Measurements from ENCODE around the gene ALOXE3.
"Not testable (repeated sequence)": the region's sequence is repeated elsewhere in the genome, so short reads cannot be mapped to it uniquely, and the experiment has no call there.

ALOXE3 gene

DNA sequence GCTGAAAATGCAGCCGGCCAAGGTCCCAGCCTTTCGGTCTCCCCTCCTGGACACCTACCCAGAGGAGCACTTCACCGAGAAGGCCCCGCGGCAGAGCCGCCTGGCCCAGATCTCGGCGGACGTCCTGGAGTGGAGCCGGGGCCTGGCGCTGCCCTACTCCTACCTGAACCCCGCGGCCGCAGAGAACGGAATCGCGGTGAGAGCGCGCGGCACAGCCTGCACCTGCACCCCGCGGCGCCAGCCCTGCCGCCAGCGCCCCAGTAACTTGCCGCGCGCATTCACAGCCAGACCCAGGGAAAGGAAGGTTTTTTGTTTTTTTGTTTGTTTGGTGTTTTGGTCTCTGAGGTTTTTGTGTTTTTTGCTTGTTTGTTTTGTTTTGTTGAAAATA lies 46.0 kb downstream of the ALOXE3 start:
- DNase-seq (ENCODE audit: low read depth in 2 of 2): no peak

DNA sequence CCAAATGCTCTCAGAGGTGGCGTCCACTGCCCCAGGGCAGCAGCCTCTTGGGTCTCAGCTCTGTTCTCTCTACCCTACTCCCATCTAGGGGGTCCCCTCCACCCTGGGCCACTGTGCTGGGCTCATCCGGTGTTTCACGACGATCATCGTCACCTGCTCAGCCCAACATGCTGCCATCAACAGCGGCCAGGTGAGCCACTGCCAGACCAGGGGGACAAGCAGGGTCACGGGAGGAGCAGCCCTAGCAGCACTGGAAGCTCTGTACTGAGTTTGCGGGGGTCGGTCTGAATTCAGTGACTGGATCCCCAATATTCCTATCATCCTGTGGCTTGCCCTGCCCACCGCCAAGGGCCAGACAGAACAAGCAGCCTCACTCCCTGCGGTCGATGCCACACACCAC lies 46.8 kb downstream of the ALOXE3 start:
- DNase-seq (ENCODE audit: low read depth in 2 of 2): no peak

DNA sequence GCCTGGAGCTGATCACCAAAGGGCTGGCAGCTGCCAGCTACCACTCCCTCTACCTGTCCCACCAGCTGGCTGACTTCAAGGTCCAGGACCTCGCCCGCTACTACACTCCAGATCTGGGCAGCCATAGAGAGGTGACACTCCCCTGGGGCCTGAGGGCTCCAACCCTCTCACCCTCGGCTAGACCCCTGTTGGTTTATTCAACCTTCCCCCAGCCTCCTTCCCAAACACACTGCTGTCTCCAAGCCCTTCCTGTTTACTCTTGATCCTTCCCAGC lies 48.8 kb downstream of the ALOXE3 start:
- no peak for DNase-seq (ENCODE audit: low read depth in 2 of 2)

DNA sequence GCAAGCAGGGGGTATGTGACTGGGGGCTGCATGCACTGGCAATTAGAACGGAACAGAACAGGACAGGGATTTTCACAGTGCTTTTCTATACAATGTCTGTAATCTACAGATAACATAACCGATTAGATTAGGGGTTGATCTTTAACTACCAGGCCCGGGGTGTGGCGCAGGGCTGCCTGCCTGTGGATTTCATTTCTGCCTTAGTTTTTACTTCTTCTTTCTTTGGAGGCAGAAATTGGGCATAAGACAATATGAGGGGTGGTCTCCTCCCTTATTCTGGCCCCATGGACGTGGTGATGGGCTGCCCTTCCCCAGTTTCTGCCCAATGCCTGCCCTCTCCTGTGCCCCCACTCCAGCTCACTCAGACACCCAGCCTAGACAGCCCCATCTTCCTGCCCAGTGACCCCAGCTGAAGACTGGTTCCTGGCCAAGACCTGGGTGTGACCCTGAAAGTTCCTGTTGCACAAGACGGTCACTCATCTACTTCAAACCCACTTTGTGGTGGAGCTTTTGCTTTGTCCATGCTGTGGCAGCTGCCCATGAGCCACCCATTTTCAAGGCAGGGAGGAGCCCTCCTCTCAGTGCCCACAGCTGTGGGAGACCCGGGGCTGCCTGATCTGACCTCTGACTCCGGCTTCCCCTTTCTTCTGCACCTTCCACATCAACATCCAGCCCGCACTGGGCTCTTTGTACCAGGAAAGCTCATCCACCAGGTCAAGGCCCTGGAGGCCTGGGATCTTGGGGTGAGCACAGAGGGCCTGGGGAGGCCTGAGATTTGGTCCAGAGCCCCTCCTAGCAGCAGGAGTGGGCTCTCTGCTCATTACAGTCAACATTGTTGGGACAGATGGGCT lies 49.4 kb downstream of the ALOXE3 start:
- no peak for DNase-seq (ENCODE audit: low read depth in 2 of 2)

DNA sequence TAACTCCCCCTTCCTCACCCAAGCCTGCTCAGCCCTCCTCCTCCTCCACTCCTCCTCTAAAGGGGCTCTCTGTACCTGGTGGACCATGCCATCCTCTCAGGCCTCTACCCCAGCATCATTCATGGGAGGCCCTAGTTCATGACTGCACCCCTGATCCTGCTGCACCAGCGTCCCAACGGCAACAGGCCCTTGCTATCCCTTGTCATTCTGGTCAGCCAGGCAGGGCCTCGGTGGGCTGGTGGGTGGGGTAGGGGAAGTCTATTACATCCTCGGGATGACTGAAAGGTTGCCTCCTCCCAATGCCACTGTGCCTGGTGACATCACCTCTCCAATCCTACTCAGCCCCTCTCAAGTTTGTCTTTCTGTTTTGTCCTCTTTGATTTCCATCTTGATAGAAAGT lies 50.5 kb downstream of the ALOXE3 start:
- no peak for DNase-seq (ENCODE audit: low read depth in 2 of 2)

DNA sequence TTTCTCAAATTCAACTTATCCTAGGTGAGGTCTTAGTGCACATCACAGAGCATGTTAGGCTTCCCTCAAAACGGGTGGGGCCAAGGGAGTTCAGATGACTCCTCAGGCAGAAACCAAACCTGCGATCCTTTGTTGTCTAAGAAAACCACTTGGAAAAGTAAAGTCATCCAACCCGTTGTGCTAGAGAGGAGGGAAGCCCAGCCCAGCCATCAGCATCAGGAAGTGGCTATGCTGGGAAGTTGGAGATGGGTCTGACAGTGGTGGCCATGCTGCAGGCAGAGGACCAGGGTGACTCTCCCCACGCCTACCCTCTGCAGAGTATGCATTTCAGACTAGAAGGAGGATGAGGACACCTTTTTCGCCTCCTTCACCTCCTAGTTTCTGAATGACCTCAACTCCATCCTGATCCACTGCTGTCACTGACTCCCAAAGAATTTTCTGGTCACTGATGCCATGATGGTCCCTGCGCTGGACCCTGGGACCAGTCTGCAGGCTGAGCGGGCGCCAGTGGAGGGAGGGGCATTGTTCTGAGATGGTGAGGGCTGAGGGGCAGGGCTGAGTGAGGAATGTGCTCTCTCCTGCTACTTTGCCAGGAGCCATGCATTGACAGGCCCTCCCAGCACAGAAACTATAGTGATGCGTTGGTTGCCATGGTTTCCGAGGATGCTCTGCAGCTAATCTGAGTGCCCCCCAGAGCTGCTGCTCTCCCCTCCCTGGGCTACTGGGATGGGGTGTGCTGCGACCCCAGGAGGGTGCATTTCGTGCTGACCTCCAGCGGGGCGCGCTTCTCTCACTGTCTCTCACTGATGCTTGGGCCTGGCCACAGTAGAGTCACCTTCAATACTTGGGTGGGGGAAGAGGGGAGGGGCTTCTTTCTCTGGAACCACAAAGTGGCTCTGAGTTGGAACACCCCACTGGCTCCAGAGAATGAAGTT lies 51.2 kb downstream of the ALOXE3 start:
- no peak for DNase-seq (ENCODE audit: low read depth in 2 of 2)

DNA sequence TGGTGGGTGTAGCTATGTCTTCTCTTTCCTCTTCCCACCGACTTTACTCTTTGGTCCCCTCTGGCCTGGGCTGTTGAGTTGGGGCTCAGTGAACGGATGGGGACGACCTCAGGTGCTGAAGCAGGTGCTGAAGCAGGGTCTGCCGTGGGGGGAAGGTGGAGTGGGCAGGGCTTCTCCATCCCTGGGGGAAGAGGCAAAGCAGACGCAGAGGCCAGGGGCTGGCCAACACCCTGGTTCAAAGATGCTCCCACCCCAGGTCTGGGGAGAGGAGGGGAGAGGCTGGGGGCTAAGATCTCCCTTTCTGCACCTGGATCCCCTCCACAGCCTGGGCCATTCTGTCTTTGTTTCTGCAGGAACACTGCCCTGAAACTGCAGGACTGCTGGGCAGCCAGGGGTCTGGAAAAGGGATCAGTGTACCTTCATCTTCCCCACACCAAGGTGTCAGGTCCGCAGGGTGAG lies 53.7 kb downstream of the ALOXE3 start:
- DNase-seq (ENCODE audit: low read depth in 2 of 2): no peak

DNA sequence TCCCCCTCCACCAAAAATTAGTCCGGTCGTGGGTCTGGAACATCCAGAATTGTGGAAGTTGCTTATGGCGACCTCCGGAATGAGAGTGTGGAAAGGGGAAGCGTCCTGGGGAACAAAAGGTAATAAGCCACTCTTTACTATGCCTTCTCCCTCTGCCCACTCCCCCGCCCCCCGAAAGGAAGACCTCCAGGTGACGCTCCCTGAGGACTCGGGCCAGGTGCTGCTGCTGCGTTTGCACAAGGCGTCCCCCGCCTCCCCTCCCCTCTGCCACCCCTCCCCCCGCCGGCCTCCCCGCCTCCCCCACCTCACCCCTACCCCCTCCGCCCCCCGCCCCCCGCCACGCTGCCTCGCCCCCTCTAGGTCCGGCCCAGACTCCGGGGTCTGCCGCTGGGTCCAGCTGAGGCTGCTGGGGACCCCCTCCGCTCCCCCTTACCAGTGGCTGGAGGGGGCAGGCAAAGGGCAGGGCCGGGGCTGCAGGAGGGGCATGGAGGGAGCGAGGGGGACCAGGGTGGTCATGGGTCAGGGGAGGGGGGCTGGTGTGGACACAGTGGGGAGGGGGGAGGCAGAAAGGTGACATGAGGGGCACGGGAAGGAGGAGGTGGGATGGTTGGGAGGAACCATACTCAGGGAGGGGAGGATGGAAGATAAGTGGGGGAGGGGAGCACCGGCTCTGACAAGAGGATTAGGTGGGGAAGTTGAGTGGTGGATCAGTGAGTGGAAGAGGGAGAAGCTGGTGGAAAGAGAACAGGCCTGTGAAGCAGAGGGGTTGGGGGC lies 54.4 kb downstream of the ALOXE3 start:
- DNase-seq (ENCODE audit: low read depth in 2 of 2): no peak

DNA sequence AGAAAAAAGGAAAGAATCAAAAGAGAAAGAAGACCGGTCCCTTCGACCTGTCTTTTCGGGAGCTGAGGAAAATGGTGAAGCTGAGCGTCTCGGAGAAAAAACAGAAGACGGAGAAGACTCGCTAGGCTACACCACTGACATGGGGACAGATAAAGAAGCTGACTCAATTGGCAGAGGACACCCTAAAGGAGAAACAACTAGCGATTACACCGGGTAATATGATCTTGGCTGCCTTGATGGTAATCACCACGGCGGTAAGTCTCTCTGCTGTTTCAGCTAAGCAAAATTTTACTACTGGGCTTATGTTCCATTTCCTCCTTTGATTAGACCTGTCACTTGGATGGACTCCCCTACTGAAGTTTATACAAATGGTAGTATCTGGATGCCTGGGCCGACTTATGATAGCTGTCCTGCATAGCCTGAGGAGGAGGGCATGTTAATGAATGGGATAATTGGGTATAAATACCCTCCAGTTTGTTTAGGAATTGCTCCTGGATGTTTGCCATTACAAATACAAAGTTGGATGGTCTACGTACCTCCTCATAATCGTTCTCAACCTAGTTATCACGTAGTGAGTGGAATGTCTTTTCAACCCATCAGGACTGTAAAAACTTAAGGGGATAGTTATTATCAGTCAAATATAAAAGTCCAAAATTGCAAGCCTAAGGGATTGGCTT lies 55.4 kb downstream of the ALOXE3 start:
- DNase-seq (ENCODE audit: low read depth in 2 of 2): no peak

DNA sequence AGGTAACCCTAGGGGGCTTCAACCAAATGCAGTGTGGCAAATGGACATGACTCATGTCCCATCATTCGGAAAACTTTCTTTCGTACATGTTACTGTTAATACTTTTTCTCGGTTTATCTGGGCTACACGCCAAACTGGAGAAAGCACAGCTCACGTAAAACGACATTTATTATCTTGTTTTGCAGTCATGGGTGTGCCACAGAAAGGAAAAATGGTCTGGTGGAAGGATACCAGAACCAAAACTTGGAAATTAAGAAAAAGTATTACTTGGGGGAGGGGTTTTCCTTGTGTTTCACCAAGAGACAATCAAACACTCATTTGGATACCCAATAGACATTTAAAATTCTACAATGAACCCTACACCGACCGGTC lies 55.9 kb downstream of the ALOXE3 start:
- DNase-seq (ENCODE audit: low read depth in 2 of 2): no peak

DNA sequence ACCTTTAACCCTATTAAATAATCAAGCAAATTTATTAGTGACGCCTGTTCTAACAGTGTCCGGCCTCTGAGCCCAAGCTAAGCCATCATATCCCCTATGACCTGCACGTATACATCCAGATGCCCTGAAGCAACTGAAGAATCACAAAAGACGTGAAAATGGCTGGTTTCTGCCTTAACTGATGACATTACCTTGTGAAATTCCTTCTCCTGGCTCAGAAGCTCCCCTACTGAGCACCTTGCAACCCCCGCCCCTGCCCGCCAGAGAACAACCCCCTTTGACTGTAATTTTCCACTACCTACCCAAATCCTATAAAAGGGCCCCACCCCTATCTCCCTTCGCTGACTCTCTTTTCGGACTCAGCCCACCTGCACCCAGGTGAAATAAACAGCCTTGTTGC lies 56.5 kb downstream of the ALOXE3 start:
- DNase-seq (ENCODE audit: low read depth in 2 of 2): not testable (repeated sequence)

DNA sequence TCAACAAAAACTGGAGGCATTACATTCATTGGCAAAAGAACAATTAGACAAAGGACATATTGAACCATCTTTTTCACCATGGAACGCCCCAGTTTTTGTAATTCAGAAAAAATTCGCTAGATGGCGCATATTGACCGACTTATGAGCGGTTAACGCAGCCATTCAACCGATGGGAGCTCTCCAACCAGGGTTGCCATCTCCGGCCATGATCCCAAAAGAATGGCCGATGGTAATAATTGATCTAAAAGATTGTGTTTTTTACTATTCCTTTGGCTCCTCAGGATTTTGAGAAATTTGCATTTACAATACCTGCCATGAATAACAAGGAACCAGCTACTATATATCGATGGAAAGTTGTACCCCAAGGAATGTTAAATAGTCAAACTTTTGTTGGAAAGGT lies 58.0 kb downstream of the ALOXE3 start:
- DNase-seq (ENCODE audit: low read depth in 2 of 2): peak in 1 of 2 donors; percentile 72

DNA sequence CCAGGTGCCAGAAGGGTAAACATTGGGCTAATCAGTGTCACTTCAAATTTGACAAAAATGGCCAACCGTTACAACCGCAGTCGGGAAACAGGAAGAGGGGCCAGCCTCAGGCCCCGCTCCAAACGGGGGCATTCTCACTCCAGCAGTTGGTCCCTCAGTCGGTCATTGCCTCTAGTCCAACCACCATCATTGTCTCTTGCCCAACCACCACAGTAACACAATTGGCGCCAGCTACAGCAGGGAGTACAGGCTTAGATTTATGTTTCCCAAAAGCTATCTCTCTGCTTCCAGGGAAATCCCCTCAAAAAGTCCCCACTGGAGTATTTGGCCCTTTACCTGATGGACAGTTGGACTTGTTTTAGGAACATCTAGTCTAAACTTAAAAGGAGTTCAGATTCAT lies 59.2 kb downstream of the ALOXE3 start:
- DNase-seq (ENCODE audit: low read depth in 2 of 2): no peak

DNA sequence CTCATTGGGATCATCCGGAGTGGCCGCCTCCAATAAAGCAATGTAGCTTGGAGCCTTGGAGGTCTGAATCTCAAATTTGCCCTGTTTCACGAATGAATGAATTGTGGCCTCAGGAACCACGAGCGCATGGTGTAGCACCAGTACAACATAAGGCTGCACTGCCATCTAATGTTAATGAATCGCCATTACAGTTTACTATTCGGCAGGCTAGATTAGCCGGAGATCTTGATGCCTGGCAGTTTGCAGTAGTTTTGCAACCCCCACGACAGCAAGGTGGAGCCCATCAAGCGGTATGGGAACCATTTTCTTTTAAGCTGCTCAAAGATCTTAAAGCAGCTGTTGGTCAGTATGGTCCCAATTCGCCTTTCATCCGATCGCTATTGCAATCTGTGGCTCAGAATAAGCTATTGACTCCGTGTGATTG lies 60.6 kb downstream of the ALOXE3 start:
- peak in 1 of 2 donors; percentile 26 for DNase-seq (ENCODE audit: low read depth in 2 of 2)

DNA sequence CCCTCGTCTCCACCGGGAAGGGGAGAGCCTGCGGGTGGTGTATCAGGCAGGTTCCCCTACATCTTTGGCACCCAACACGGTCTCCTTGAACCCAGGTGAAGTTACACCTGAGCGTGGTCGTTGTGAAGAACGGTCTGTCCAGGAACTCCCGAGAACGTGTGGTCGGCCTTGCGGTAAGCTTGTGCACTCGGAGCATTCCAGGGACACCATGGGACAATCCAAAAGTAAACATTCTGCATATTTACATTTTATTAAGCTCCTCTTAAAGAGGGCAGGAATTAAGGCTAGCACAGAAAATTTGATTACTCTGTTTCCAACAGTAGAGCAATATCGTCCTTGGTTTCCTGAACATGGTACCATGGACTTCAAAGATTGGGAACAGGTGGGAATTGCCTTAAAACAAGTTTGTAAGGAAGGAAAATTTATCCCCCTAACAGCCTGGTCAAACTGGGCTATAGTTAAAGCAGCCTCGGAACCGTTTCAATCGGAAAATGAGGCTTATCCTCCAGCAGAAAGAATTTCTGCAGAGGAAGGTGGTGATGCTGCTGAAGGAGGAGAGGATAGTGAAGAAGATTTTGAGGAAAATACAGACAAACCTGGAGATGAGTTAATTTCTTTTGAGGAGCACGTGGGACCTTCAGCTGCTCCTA lies 61.2 kb downstream of the ALOXE3 start:
- DNase-seq (ENCODE audit: low read depth in 2 of 2): no peak

DNA sequence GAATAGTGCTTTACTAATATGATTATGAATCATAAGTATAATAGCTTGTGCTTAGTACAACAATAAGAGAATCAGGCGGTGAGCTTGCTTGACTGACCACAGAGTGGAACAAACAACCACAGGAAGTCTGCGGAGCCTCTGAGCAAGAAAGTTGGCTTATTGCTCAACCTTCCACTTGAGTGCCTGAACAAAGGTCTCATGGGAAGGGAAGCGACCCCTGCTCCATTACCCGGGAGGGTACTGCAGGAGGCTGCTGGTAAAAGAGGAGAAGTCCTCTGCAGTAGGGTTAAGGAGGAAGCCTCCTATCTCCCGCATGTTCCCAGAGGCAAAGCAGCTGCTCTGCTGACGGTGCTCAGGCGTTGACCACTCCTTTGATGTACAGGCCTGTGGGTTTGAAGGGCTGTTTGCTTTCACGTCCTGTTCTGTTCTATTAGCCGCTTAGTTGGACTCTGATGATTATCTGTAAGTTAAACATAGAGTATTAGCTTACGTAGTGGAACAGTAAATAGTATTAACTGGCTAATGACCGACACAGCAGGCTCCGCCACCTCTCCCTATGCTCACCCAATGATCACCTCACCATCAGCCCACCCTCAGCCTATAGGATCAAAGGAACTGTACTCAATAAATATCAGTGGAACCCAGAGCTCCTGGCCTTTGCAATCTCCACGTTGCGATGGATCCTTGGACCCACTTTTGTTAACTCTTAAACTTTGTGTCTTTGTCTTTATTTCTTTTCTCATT lies 61.9 kb downstream of the ALOXE3 start:
- no peak for DNase-seq (ENCODE audit: low read depth in 2 of 2)

DNA sequence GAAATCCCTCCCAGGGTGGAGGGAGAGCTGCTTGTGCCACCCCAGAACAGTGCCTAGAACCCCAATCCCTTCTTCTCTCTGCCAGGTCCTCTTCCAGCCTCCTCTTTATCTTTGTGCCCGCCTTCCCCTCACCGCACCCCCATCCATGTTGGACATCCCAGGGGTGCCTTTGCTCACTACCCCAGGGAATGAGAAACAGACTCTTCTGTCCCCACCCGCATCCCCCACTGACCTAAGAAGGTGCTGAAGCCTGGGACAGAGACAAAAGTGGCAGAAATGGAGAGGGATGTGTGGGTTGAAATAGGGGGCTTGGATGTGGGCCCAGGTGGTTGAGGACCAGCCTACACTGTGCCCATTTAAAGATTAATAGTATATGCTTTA lies 62.5 kb downstream of the ALOXE3 start:
- no peak for DNase-seq (ENCODE audit: low read depth in 2 of 2)

DNA sequence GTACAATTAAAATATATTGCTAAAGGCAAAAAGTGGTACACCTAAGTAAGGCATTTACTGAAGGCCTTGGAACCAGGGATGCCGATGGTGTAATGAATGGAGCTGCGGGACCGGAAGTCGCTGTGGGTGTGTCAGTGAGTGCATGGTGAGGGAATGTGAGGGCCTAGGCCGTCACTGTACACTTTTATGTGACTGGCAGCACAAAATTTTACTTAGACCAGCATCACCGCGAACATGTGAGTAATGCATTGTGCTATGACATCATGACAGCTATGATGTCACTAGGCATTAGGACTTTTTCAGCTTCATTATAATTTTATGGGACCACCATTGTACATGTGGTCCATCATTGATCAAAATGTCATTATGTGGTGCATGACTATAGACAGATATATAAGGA lies 64.7 kb downstream of the ALOXE3 start:
- no peak for DNase-seq (ENCODE audit: low read depth in 2 of 2)

DNA sequence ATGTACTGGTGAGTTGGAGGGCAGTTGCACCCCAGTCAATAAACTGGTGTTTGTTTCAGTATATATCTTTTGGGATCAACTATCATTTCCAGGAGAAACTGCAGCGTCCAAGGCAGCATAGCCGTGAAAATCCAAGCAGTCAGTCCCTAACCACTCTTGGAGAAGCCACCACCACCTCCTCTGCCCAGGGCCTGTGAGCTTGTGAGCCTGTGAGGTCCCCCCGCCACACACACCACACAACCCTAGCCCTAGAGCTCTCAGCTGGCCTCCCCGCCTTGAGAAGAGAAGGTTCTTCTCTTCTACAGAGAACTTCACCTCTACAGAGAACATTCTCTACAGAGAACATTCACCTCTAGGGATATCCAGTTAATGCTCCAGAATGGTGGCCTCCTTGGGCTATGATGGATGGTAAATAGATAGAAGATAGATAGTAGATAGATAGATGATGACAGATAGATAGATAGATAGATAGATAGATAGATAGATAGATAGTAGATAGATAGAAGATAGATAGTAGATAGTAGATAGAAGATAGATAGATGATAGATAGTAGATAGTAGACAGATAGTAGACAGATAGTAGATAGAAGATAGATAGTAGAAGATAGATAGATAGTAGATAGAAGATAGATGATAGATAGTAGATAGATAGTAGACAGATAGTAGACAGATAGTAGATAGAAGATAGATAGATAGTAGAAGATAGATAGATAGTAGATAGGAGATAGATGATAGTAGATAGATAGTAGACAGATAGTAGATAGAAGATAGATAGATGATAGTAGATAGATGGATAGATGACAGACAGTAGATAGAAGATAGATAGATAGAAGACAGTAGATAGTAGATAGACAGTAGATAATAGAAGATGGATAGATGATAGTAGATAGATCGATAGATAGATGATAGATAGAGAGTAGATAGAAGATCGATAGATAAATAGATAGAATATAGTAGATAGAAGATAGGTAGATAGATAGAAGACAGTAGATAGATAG lies 65.8 kb downstream of the ALOXE3 start:
- DNase-seq (ENCODE audit: low read depth in 2 of 2): no peak

Measured in activated CD4-positive, alpha-beta T cell treated with anti-CD3 and anti-CD28 coated beads for 24 hours (primary cell).